Keratinocyte (primary cell): ENCODE results near the gene PLD4. TPM values are rescaled to one million over a fixed set of nuclear protein-coding genes. Genes with fewer than 3 reads are reported as not detected.
"Not testable (repeated sequence)": the region's sequence is repeated elsewhere in the genome, so short reads cannot be mapped to it uniquely, and the experiment has no call there.

ENCODE experiments used
- DNase-seq: peaks from one replicate; pipeline ENCODE4 v3.0.0-alpha.2; 2011; ENCODE audit warnings: low read depth, missing footprints, low spot score
- FAIRE-seq: peaks from 2 replicates; lab custom pipeline; 2011; peaks lifted over from hg19 to GRCh38; lab: Jason Lieb, UNC
- H2AFZ ChIP-seq: 2 replicates; pipeline ENCODE4 v1.6.0; 2012; ENCODE audit warnings: low read length, control low read depth, inconsistent platforms; ENCODE audit not compliant: control insufficient read depth
- H3K27ac ChIP-seq: 2 replicates; pipeline ENCODE4 v1.5.1; 2011; ENCODE audit warnings: low read length; ENCODE audit not compliant: control insufficient read depth, insufficient read depth
- H3K27me3 ChIP-seq: 3 replicates; pipeline ENCODE4 v1.6.0; 2011; ENCODE audit warnings: low read length; ENCODE audit not compliant: control insufficient read depth, insufficient read depth; ENCODE audit errors: extremely low read depth
- H3K36me3 ChIP-seq, 2 experiments: 2 replicates in 1 of 2; 3 replicates in 1 of 2; pipeline ENCODE4 v1.5.1; 2011; ENCODE audit warnings: low read length in 2 of 2, mild to moderate bottlenecking in 1 of 2; ENCODE audit not compliant: control insufficient read depth in 2 of 2, insufficient read depth in 2 of 2; ENCODE audit errors: extremely low read depth in 1 of 2
- H3K4me1 ChIP-seq: 3 replicates; pipeline ENCODE4 v1.5.1; 2011; ENCODE audit warnings: low read length; ENCODE audit not compliant: control insufficient read depth, insufficient read depth; ENCODE audit errors: extremely low read depth
- H3K4me2 ChIP-seq: 3 replicates; pipeline ENCODE4 v1.6.0; 2011; ENCODE audit warnings: low read depth, low read length; ENCODE audit not compliant: control insufficient read depth, insufficient read depth; ENCODE audit errors: extremely low read depth
- H3K4me3 ChIP-seq, 3 experiments: fragments of 200-600 bp in 1 of 3; sonication (generic) in 1 of 3; 2 replicates in 2 of 3; 3 replicates in 1 of 3; pipeline ENCODE4 v1.5.1; 2011 to 2016; ENCODE audit warnings: low read length in 3 of 3, mild to moderate bottlenecking in 3 of 3, control low read depth in 2 of 3, inconsistent platforms in 1 of 3, low read depth in 1 of 3, mixed read lengths in 1 of 3, mixed run types in 1 of 3, moderate library complexity in 1 of 3; ENCODE audit not compliant: control insufficient read depth in 2 of 3, insufficient read depth in 2 of 3; ENCODE audit errors: extremely low read depth in 1 of 3
- H3K79me2 ChIP-seq: 2 replicates; pipeline ENCODE4 v1.6.0; 2012; ENCODE audit warnings: low read length; ENCODE audit not compliant: control insufficient read depth, insufficient read depth
- H3K9ac ChIP-seq: 3 replicates; pipeline ENCODE4 v1.6.0; 2011; ENCODE audit warnings: low read length; ENCODE audit not compliant: control insufficient read depth, insufficient read depth; ENCODE audit errors: extremely low read depth
- H3K9me1 ChIP-seq: 3 replicates; pipeline ENCODE4 v1.6.0; 2011; ENCODE audit warnings: low read length; ENCODE audit not compliant: control insufficient read depth, insufficient read depth; ENCODE audit errors: extremely low read depth
- H3K9me3 ChIP-seq: 2 replicates; pipeline ENCODE4 v1.5.1; 2012; ENCODE audit warnings: low read depth, low read length; ENCODE audit not compliant: control insufficient read depth
- H4K20me1 ChIP-seq: 3 replicates; pipeline ENCODE4 v1.6.0; 2011; ENCODE audit warnings: low read length; ENCODE audit not compliant: control insufficient read depth, insufficient read depth; ENCODE audit errors: extremely low read depth
- EZH2 ChIP-seq: IDR thresholded peaks from one replicate; pipeline ENCODE4 v1.6.1; 2012; ENCODE audit warnings: inconsistent platforms, mild to moderate bottlenecking, low read length, moderate library complexity
- dilution Hi-C: fragments of 300-500 bp; cut with MboI; formaldehyde crosslinking; loops from one replicate; pipeline ENCODE4 v1.7.0; 2020; ENCODE audit warnings: low sequenced_read_pairs; ENCODE audit not compliant: extremely low pct_ligation_motif_present
- polyA plus RNA-seq, 5 experiments: library from polyadenylated mRNA; depleted of rRNA in 3 of 5; stranded (reverse) in 3 of 5; stranded (forward) in 1 of 5; unstranded in 1 of 5; fragments of >200 nt; gene quantifications; 1 replicate in 1 of 5; 2 replicates in 3 of 5; 3 replicates in 1 of 5; pipeline versions ENCODE4 v1.2.1 to v1.2.3, GENCODE V29; 2011 to 2012; ENCODE audit warnings: missing spikeins in 2 of 5, low read depth in 1 of 5, low replicate concordance in 1 of 5
- TF ChIP-seq, protein P1 (sequence below), 3 experiments: IDR thresholded peaks in 1 of 3; conservative IDR thresholded peaks in 1 of 3; optimal IDR thresholded peaks in 1 of 3; 2 replicates in 2 of 3; 3 replicates in 1 of 3; pipeline versions ENCODE3 to v1.5.1; 2011; ENCODE audit warnings: low read length in 3 of 3, mild to moderate bottlenecking in 3 of 3, moderate library complexity in 2 of 3, control low read depth in 1 of 3, inconsistent platforms in 1 of 3; ENCODE audit not compliant: insufficient read depth in 2 of 3; ENCODE audit errors: extremely low read depth in 1 of 3

The PLD4 gene
- polyA plus RNA-seq, 1 donor (not counting 4 experiments of a cell fraction or from before 2014, with no cell fraction given) = not detected

DNA sequence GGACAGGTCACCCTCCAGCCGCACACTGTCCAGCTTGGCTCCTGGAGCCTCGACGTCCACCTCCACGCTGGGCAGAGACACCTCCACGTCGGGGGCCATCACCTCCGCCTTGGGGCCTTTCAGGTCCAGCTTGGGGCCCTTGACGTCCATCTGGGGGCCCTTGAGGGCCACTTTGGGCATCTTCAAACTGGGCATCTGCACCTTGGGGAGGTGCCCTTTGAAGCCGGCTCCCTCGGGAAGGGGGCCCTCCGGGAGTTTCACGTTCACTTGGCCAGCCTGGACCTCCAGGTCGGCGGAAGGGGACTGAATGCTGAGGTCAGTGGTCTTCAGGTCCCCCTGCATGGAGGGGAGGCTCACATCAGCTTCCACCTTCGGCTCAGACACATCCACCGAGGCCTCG is 25.3 kb downstream of the PLD4 start:
- no peaks in the 10 kb centered on the region for H3K4me1 ChIP-seq
- H3K27ac ChIP-seq = no peak overlapping the region
- H3K9me3 ChIP-seq = no peaks in the 10 kb centered on the region
- TF ChIP-seq EZH2 = no peak
- TF ChIP-seq, protein P1, sequence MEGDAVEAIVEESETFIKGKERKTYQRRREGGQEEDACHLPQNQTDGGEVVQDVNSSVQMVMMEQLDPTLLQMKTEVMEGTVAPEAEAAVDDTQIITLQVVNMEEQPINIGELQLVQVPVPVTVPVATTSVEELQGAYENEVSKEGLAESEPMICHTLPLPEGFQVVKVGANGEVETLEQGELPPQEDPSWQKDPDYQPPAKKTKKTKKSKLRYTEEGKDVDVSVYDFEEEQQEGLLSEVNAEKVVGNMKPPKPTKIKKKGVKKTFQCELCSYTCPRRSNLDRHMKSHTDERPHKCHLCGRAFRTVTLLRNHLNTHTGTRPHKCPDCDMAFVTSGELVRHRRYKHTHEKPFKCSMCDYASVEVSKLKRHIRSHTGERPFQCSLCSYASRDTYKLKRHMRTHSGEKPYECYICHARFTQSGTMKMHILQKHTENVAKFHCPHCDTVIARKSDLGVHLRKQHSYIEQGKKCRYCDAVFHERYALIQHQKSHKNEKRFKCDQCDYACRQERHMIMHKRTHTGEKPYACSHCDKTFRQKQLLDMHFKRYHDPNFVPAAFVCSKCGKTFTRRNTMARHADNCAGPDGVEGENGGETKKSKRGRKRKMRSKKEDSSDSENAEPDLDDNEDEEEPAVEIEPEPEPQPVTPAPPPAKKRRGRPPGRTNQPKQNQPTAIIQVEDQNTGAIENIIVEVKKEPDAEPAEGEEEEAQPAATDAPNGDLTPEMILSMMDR (optimal IDR thresholded peaks at IDR 0.05 in 1 of 3, IDR thresholded peaks at IDR 0.05 in 1 of 3, conservative IDR thresholded peaks at IDR 0.05 in 1 of 3; ENCODE audit: extremely low read depth in 1 of 3, insufficient read depth in 2 of 3, low read length in 3 of 3) = no peak
- H3K9ac ChIP-seq = no peak overlapping the region
- H3K4me2 ChIP-seq = no peak overlapping the region
- no peaks in the 10 kb centered on the region for H3K9me1 ChIP-seq
- H3K36me3 ChIP-seq = peaks cover 18 to 32% of the 10 kb centered on the region in 2 experiments
- no peak overlapping the region for H3K4me3 ChIP-seq
- no peak for FAIRE-seq
- no peaks in the 10 kb centered on the region for H3K27me3 ChIP-seq
- dilution Hi-C loops = no loop called here
- H2AFZ ChIP-seq = no peak overlapping the region
- no peaks in the 10 kb centered on the region for H3K79me2 ChIP-seq
- H4K20me1 ChIP-seq = peaks cover 3% of the 10 kb centered on the region
- no peak for DNase-seq

GRCh38 chr14:104950701-104951100 is 26.0 kb downstream of the PLD4 start:
- peaks cover 25 to 37% of the 10 kb centered on the region in 2 experiments for H3K36me3 ChIP-seq
- H3K79me2 ChIP-seq, dilution Hi-C loops, H3K4me1 ChIP-seq, H3K9ac ChIP-seq, DNase-seq, H3K9me3 ChIP-seq, FAIRE-seq, H2AFZ ChIP-seq, H3K4me3 ChIP-seq, H4K20me1 ChIP-seq, H3K9me1 ChIP-seq, H3K27me3 ChIP-seq, H3K4me2 ChIP-seq, H3K27ac ChIP-seq: not testable (repeated sequence)

DNA sequence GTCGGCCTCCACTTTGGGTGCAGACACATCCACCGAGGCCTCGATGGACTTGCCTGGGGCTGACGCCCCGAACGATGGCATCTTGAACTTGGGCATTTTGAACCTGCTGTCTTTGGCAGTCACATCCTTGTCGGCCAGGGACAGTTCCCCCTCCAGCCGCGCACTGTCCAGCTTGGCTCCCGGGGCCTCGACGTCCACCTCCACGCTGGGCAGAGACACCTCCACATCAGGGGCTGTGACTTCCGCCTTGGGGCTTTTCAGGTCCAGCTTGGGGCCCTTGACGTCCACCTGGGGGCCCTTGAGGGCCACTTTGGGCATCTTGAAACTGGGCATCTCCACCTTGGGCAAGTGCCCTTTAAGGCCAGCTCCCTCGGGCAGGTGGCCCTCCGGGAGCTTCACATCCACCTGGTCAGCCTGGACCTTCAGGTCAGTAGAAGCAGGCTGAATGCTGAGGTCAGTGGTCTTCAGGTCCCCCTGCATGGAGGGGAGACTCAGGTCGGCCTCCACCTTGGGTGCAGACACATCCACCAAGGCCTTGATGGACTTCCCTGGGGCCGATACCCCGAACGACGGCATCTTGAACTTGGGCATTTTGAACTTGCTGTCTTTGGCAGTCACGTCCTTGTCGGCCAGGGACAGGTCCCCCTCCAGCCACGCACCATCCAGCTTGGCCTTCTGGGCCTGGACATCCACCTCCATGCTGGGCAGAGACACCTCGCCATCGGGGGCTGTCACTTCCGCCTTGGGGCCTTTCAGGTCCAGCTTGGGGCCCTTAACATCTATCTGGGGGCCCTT is 27.4 kb downstream of the PLD4 start:
- DNase-seq, H3K79me2 ChIP-seq, dilution Hi-C loops, H3K4me2 ChIP-seq, H3K9ac ChIP-seq, H2AFZ ChIP-seq, FAIRE-seq, H3K9me3 ChIP-seq, H4K20me1 ChIP-seq, H3K27me3 ChIP-seq, H3K4me1 ChIP-seq, H3K27ac ChIP-seq, H3K4me3 ChIP-seq, H3K9me1 ChIP-seq: not testable (repeated sequence)
- H3K36me3 ChIP-seq = peaks cover 38 to 46% of the 10 kb centered on the region in 2 experiments
